NCI-H460 (cell line): ENCODE results near the gene RHOB. TPM values are rescaled to one million over a fixed set of nuclear protein-coding genes. Genes with fewer than 3 reads are reported as not detected.
A peak's percentile ranks its signal among the peaks of the same experiment; 100 is the strongest.
"Not testable (repeated sequence)": the region's sequence is repeated elsewhere in the genome, so short reads cannot be mapped to it uniquely, and the experiment has no call there.

Experiments
- DNase-seq: peaks from one replicate; pipeline ENCODE4 v3.0.0-alpha.2; 2016; ENCODE audit warnings: low read depth; ENCODE audit errors: extremely low read depth
- polyA plus RNA-seq: library from polyadenylated mRNA; depleted of rRNA; stranded (reverse); fragments of >200 nt; gene quantifications from 2 replicates; pipeline ENCODE4 v1.2.3, GENCODE V29; 2014; cell fraction: nucleus; rRNA removed
- total RNA-seq: library from RNA; depleted of rRNA; stranded (reverse); fragments of >200 nt; shearing (Covaris generic); gene quantifications from 2 replicates; pipeline ENCODE4 v1.2.3, GENCODE V29; 2014; rRNA removed

RHOB gene
- 645 and 764 TPM in 2 replicates for total RNA-seq
- 377 and 453 TPM in 2 replicates for polyA plus RNA-seq

GRCh38 chr2:20446917-20447436, at the start of gene RHOB:
TSS of gene RHOB (plus strand) at chr2:20447074. CDS start at chr2:20447466, 392 bp downstream.
- peak; percentile 99 for DNase-seq

GRCh38 chr2:20397811-20398447, 48.9 kb upstream of the RHOB start:
- DNase-seq = no peak

GRCh38 chr2:20398956-20399567, 47.8 kb upstream of the RHOB start:
- no peak for DNase-seq

- DNase-seq = no peak
Measured at GRCh38 chr2:20400306-20400705, 46.6 kb upstream of the RHOB start.

- DNase-seq = no peak
Measured at GRCh38 chr2:20400787-20401488, 45.9 kb upstream of the RHOB start.

GRCh38 chr2:20401489-20401835, 45.4 kb upstream of the RHOB start:
- no peak for DNase-seq

- DNase-seq = no peak
Measured at GRCh38 chr2:20403774-20404312, 43.0 kb upstream of the RHOB start.

- no peak for DNase-seq
Measured at GRCh38 chr2:20404950-20405349, 41.9 kb upstream of the RHOB start.

GRCh38 chr2:20409039-20409438, 37.8 kb upstream of the RHOB start:
- no peak for DNase-seq

- DNase-seq = no peak
Measured at GRCh38 chr2:20410556-20411277, 36.2 kb upstream of the RHOB start.

- DNase-seq = peak; percentile 84
Measured at GRCh38 chr2:20411361-20411894, 35.4 kb upstream of the RHOB start.

GRCh38 chr2:20414806-20415205, 32.1 kb upstream of the RHOB start:
- DNase-seq = no peak

GRCh38 chr2:20415511-20415918, 31.4 kb upstream of the RHOB start:
- no peak for DNase-seq

- DNase-seq = no peak
Measured at GRCh38 chr2:20416723-20417122, 30.2 kb upstream of the RHOB start.

GRCh38 chr2:20417230-20417821, 29.5 kb upstream of the RHOB start:
- not testable (repeated sequence) for DNase-seq

- no peak for DNase-seq
Measured at GRCh38 chr2:20418519-20418918, 28.4 kb upstream of the RHOB start.

GRCh38 chr2:20419007-20419576, 27.8 kb upstream of the RHOB start:
- no peak for DNase-seq

GRCh38 chr2:20419752-20420151, 27.1 kb upstream of the RHOB start:
- DNase-seq = no peak

GRCh38 chr2:20421336-20421987, 25.4 kb upstream of the RHOB start:
- no peak for DNase-seq
